ENCODE data around the gene RGS7BP. TPM values are rescaled to one million over a fixed set of nuclear protein-coding genes. Genes with fewer than 3 reads are reported as not detected.

Gene RGS7BP
- polyA plus RNA-seq, 2 of the 4 experiments (the other 2 are of a cell fraction): not detected

GRCh38 chr5:64653766-64654560 is 148.1 kb downstream of the RGS7BP start:
- ChIA-PET CTCF (interaction anchor here (0.5 to 2.1 kb wide), 3 partner anchors 19 to 84 kb away, joined by 3 to 5 read pairs (median 3); no protein-coding TSS in a partner anchor), POLR2A (no interaction called here)
- Histone ChIP-seq H3K4me2 (no peak overlapping the region), H3K9me3 (no peaks in the 10 kb centered on the region), H3K4me3 (no peak overlapping the region), H3K27ac (no peak overlapping the region), H3K4me1 (no peaks in the 10 kb centered on the region)
- FAIRE-seq (no peak), ATAC-seq (no peak), DNase-seq (ENCODE audit: low read depth in 1 of 2, low spot score in 1 of 2) (no peak)
- WGBS (ENCODE audit: missing lambda C conversion rate): 60% methylated on average over 3 of the region's 3 CpGs
- TF ChIP-seq POLR2A (IDR thresholded peaks at IDR 0.05; ENCODE audit: low read length) (no peak), POLR2AphosphoS2 (conservative IDR thresholded peaks at IDR 0.05; ENCODE audit: low read length) (no peak), CHD2 (IDR thresholded peaks at IDR 0.05; ENCODE audit: low read length, partially characterized antibody) (no peak), HMGXB4 (CRISPR knock-in tag; IDR thresholded peaks at IDR 0.05; ENCODE audit: borderline replicate concordance) (no peak), CEBPB (IDR thresholded peaks at IDR 0.05) (no peak), ESRRA (IDR thresholded peaks at IDR 0.05; ENCODE audit: borderline replicate concordance, low read length) (no peak), MAX (IDR thresholded peaks at IDR 0.05) (no peak), JUN (IDR thresholded peaks at IDR 0.05) (no peak), TP53 (CRISPR knock-in tag; IDR thresholded peaks at IDR 0.05) (no peak), NPAS2 (CRISPR knock-in tag; IDR thresholded peaks at IDR 0.05; ENCODE audit: borderline replicate concordance) (no peak), EHMT2 (IDR thresholded peaks at IDR 0.05; ENCODE audit: low read depth) (no peak), MAFK (IDR thresholded peaks at IDR 0.05; ENCODE audit: partially characterized antibody) (no peak), RFX5 (IDR thresholded peaks at IDR 0.05) (no peak), GATA3 (IDR thresholded peaks at IDR 0.05; ENCODE audit: borderline replicate concordance) (no peak), HOXB13 (CRISPR knock-in tag; IDR thresholded peaks at IDR 0.05; ENCODE audit: low read depth) (no peak), ZC3H11A (IDR thresholded peaks at IDR 0.05) (no peak), ATOH8 (CRISPR knock-in tag; IDR thresholded peaks at IDR 0.05; ENCODE audit: low read depth) (no peak), HOXA7 (CRISPR knock-in tag; IDR thresholded peaks at IDR 0.05) (no peak), BHLHE40 (IDR thresholded peaks at IDR 0.05; ENCODE audit: low read depth, low read length) (no peak)

GRCh38 chr5:64654561-64654938 is 148.7 kb downstream of the RGS7BP start:
- Histone ChIP-seq H3K4me3 (no peak overlapping the region), H3K9me3 (no peaks in the 10 kb centered on the region), H3K4me1 (no peaks in the 10 kb centered on the region), H3K27ac (no peak overlapping the region), H3K4me2 (no peak overlapping the region)
- WGBS (ENCODE audit: missing lambda C conversion rate): 28% methylated on average over 2 of the region's 2 CpGs
- ChIA-PET CTCF (interaction anchor here (0.7 kb wide), 1 partner anchor 22 kb away, joined by 3 read pairs; no protein-coding TSS in a partner anchor), POLR2A (no interaction called here)
- no peak for ATAC-seq
- no peak for FAIRE-seq
- DNase-seq (ENCODE audit: low read depth in 1 of 2, low spot score in 1 of 2): no peak
- no peak for TF ChIP-seq E2F6 (IDR thresholded peaks at IDR 0.05; ENCODE audit: borderline replicate concordance, low read depth)
- no peak for TF ChIP-seq CTCF (IDR thresholded peaks at IDR 0.05)
- no peak for TF ChIP-seq NR3C1 (IDR thresholded peaks at IDR 0.05)
- no peak for TF ChIP-seq KDM5A (IDR thresholded peaks at IDR 0.05)
- no peak for TF ChIP-seq ATOH8 (CRISPR knock-in tag; IDR thresholded peaks at IDR 0.05; ENCODE audit: low read depth)
- TF ChIP-seq RFX5 (IDR thresholded peaks at IDR 0.05): no peak
- no peak for TF ChIP-seq ESRRA (IDR thresholded peaks at IDR 0.05; ENCODE audit: borderline replicate concordance, low read length)
- TF ChIP-seq CHD4 (IDR thresholded peaks at IDR 0.05; ENCODE audit: borderline replicate concordance): no peak
- no peak for TF ChIP-seq RNF2 (IDR thresholded peaks at IDR 0.05; ENCODE audit: borderline replicate concordance, low read depth)
- no peak for TF ChIP-seq JUNB (IDR thresholded peaks at IDR 0.05)
- no peak for TF ChIP-seq BHLHE40 (IDR thresholded peaks at IDR 0.05; ENCODE audit: low read depth, low read length)
- TF ChIP-seq POLR2AphosphoS2 (conservative IDR thresholded peaks at IDR 0.05; ENCODE audit: low read length): no peak
- TF ChIP-seq MAZ (IDR thresholded peaks at IDR 0.05; ENCODE audit: borderline replicate concordance, low read depth, low read length): no peak
- no peak for TF ChIP-seq CBX2 (IDR thresholded peaks at IDR 0.05; ENCODE audit: borderline replicate concordance, low read depth)
- TF ChIP-seq GATA3 (IDR thresholded peaks at IDR 0.05; ENCODE audit: borderline replicate concordance): no peak
- no peak for TF ChIP-seq CBX8 (IDR thresholded peaks at IDR 0.05)
- TF ChIP-seq RAD21 (conservative IDR thresholded peaks at IDR 0.05 in 1 of 2, IDR thresholded peaks at IDR 0.05 in 1 of 2): no peak
- no peak for TF ChIP-seq MAX (IDR thresholded peaks at IDR 0.05)
- no peak for TF ChIP-seq RARB (CRISPR knock-in tag; IDR thresholded peaks at IDR 0.05)
